Stimulated activated CD8-positive, alpha-beta memory T cell treated with anti-CD3 and anti-CD28 coated beads, Interleukin-7, amount 100 ng/mL, for 24 hours (primary cell): ENCODE data around the gene PDE7B.

ENCODE experiments used
- DNase-seq: peaks from one replicate; pipeline ENCODE4 v3.0.0-alpha.2; 2020; ENCODE audit warnings: low read depth

Gene PDE7B

DNA sequence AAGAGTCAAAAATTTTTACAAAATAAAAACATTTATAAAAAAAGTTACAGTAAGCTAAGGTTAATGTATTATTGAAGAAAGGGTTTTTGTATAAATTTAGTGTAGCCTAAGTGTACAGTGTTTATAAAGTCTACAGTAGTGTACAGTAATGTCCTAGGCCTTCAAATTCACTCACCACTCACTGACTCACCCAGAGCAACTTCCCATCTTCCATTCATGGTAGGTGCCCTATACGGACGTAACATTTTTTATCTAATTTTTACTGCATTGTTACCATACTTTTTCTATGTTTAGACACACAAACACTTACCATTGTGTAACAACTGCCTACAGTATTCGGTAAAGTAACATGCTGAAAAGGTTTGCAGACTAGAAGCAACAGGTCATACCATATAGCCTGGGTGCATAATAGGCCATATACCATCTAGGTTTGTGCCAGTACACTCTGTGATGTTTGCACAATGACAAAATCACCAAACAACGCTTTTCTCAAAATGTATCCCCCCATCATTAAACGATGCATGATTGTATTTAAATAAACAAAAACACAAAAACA, 392.6 kb downstream of the PDE7B start:
- no peak for DNase-seq
